GM12878 (cell line): ENCODE measurements around the gene NFKBIB. TPM values are rescaled to one million over a fixed set of nuclear protein-coding genes. Genes with fewer than 3 reads are reported as not detected.

Experiments used
- ATAC-seq: fragments of 200-7000 bp; cut with Tn5 transposase; 3 replicates; pipeline ENCODE4 v1.9.1; 2020; ENCODE audit warnings: mild to moderate bottlenecking, moderate library complexity
- BruUV-seq: library from RNA; stranded (reverse); fragments of 400-500 nt; replicated peaks from 2 replicates; lab custom pipeline; 2021; lab: Mats Ljungman, UMichigan
- CTCF ChIA-PET: fragments of 300-600 bp; sonication (Branson Sonifier 250); formaldehyde crosslinking; extraction: SDS; loops from one replicate; lab custom pipeline; 2021; ENCODE audit warnings: inconsistent platforms; lab: Yijun Ruan, JAX
- POLR2A ChIA-PET: fragments of 350-600 bp; formaldehyde crosslinking; extraction: SDS; loops from one replicate; lab custom pipeline; 2021; ENCODE audit warnings: inconsistent platforms; lab: Charles Lee
- RAD21 ChIA-PET: fragments of 300-600 bp; sonication (Branson Sonifier 250); formaldehyde crosslinking; loops from one replicate; lab custom pipeline; 2023; ENCODE audit warnings: antibody characterized with exemption; ENCODE audit not compliant: unreplicated experiment; lab: Charles Lee
- SMC1A ChIA-PET: fragments of 300-600 bp; sonication (Branson Sonifier 250); formaldehyde crosslinking; loops from one replicate; lab custom pipeline; 2023; ENCODE audit not compliant: unreplicated experiment, uncharacterized antibody; lab: Charles Lee
- DNase-seq: peaks from one replicate; pipeline ENCODE4 v3.0.0-alpha.2; 2011; ENCODE audit warnings: low read depth, low spot score
- FAIRE-seq: peaks from 3 replicates; lab custom pipeline; 2011; peaks lifted over from hg19 to GRCh38; lab: Jason Lieb, UNC
- H2AFZ ChIP-seq: 2 replicates; pipeline ENCODE4 v1.6.0; 2011; ENCODE audit warnings: low read depth, low read length, control low read depth; ENCODE audit not compliant: control insufficient read depth
- H3K27ac ChIP-seq: 2 replicates; pipeline ENCODE4 v1.5.1; 2011; ENCODE audit warnings: control low read depth; ENCODE audit not compliant: control insufficient read depth, insufficient read depth
- H3K27me3 ChIP-seq, 2 experiments: replicated peaks in 1 of 2; 2 replicates each; pipeline versions ENCODE4 v1.6.0 to v1.6.1; 2011; ENCODE audit warnings: low read length in 1 of 2; ENCODE audit not compliant: control insufficient read depth in 2 of 2, insufficient read depth in 2 of 2
- H3K36me3 ChIP-seq, 2 experiments: 2 replicates each; pipeline ENCODE4 v1.5.1; 2011; ENCODE audit warnings: low read length in 1 of 2; ENCODE audit not compliant: control insufficient read depth in 2 of 2, insufficient read depth in 2 of 2
- H3K4me1 ChIP-seq: 2 replicates; pipeline ENCODE4 v1.6.1; 2011; ENCODE audit warnings: mild to moderate bottlenecking, low read length, moderate library complexity, mixed read lengths; ENCODE audit not compliant: control insufficient read depth, insufficient read depth
- H3K4me2 ChIP-seq: 2 replicates; pipeline ENCODE4 v1.6.0; 2011; ENCODE audit warnings: control low read depth; ENCODE audit not compliant: control insufficient read depth, insufficient read depth
- H3K4me3 ChIP-seq: fragments of 200-600 bp; sonication (generic); 2 replicates; pipeline ENCODE4 v1.5.1; 2016
- H3K79me2 ChIP-seq: 2 replicates; pipeline ENCODE4 v1.6.0; 2011; ENCODE audit warnings: low read length; ENCODE audit not compliant: control insufficient read depth, insufficient read depth
- H3K9ac ChIP-seq: 2 replicates; pipeline ENCODE4 v1.8.0; 2011; ENCODE audit warnings: low read length, control low read depth, mixed read lengths; ENCODE audit not compliant: control insufficient read depth, insufficient read depth
- H3K9me3 ChIP-seq: replicated peaks from 3 replicates; pipeline ENCODE4 v1.5.1; 2011; ENCODE audit warnings: mild to moderate bottlenecking, low read length; ENCODE audit not compliant: control insufficient read depth, insufficient read depth
- H4K20me1 ChIP-seq: 2 replicates; pipeline ENCODE4 v1.6.0; 2011; ENCODE audit not compliant: control insufficient read depth, insufficient read depth
- BMI1 ChIP-seq: fragments of 450-650 bp; IDR thresholded peaks from 2 replicates; pipeline ENCODE4 v1.6.1; 2016; ENCODE audit warnings: mild to moderate bottlenecking, moderate library complexity, borderline replicate concordance
- CEBPB ChIP-seq, 2 experiments: fragments of 150-350 bp in 1 of 2; IDR thresholded peaks; 2 replicates each; pipeline ENCODE4 v1.6.1; 2012 to 2014; ENCODE audit warnings: low read depth in 2 of 2, low read length in 2 of 2, borderline replicate concordance in 1 of 2, inconsistent platforms in 1 of 2
- CREB1 ChIP-seq: IDR thresholded peaks from 2 replicates; pipeline ENCODE4 v1.6.1; 2012; ENCODE audit warnings: low read depth, mild to moderate bottlenecking, inconsistent platforms
- E4F1 ChIP-seq: fragments of 450-650 bp; IDR thresholded peaks from 2 replicates; pipeline ENCODE4 v1.6.1; 2018; ENCODE audit warnings: borderline replicate concordance, mild to moderate bottlenecking; ENCODE audit not compliant: partially characterized antibody
- FOS ChIP-seq: IDR thresholded peaks from 3 replicates; pipeline ENCODE4 v1.6.1; 2011; ENCODE audit warnings: borderline replicate concordance; ENCODE audit not compliant: insufficient read length; ENCODE audit errors: extremely low read depth
- HDAC2 ChIP-seq: fragments of 200-600 bp; sonication (generic); IDR thresholded peaks from 2 replicates; pipeline ENCODE4 v1.6.1; 2017
- JUNB ChIP-seq: IDR thresholded peaks from 2 replicates; pipeline ENCODE4 v1.6.1; 2016; ENCODE audit warnings: antibody characterized with exemption, mild to moderate bottlenecking
- LARP7 ChIP-seq: fragments of 450-650 bp; IDR thresholded peaks from 2 replicates; pipeline ENCODE4 v1.6.1; 2017; ENCODE audit warnings: mild to moderate bottlenecking
- MEF2A ChIP-seq: IDR thresholded peaks from 2 replicates; pipeline ENCODE4 v1.6.1; 2011; ENCODE audit warnings: low read depth, mild to moderate bottlenecking, low read length, moderate library complexity; ENCODE audit not compliant: insufficient read depth
- MXI1 ChIP-seq: fragments of 150-350 bp; IDR thresholded peaks from 2 replicates; pipeline ENCODE4 v1.6.1; 2011; ENCODE audit warnings: low read depth, mild to moderate bottlenecking, inconsistent platforms, low read length, improper control_type of control experiment
- MYC ChIP-seq: IDR thresholded peaks from 2 replicates; pipeline ENCODE4 v1.6.1; 2011; ENCODE audit warnings: mild to moderate bottlenecking, low read length, moderate library complexity, inconsistent platforms; ENCODE audit not compliant: insufficient read depth, insufficient replicate concordance, insufficient read length, severe bottlenecking
- NFIC ChIP-seq: IDR thresholded peaks from 2 replicates; pipeline ENCODE4 v1.6.1; 2012; ENCODE audit warnings: low read depth, mild to moderate bottlenecking, inconsistent platforms, low read length, moderate library complexity
- RELA ChIP-seq: fragments of 450-650 bp; IDR thresholded peaks from 2 replicates; pipeline ENCODE4 v1.8.0; 2014; ENCODE audit warnings: borderline replicate concordance; ENCODE audit not compliant: partially characterized antibody
- SIN3A ChIP-seq: IDR thresholded peaks from 2 replicates; pipeline ENCODE4 v1.6.1; 2012; ENCODE audit warnings: low read depth, low read length, improper control_type of control experiment
- SP1 ChIP-seq: IDR thresholded peaks from one replicate; pipeline ENCODE4 v1.6.1; 2011; ENCODE audit warnings: low read depth, low read length
- SPI1 ChIP-seq: IDR thresholded peaks from 2 replicates; pipeline ENCODE4 v1.6.1; 2011; ENCODE audit warnings: low read depth, mild to moderate bottlenecking, low read length, moderate library complexity, borderline replicate concordance; ENCODE audit not compliant: insufficient read depth
- TBL1XR1 ChIP-seq: IDR thresholded peaks from 2 replicates; pipeline ENCODE4 v1.6.1; 2012; ENCODE audit warnings: low read depth, low read length, improper control_type of control experiment
- TCF3 ChIP-seq: IDR thresholded peaks from 2 replicates; pipeline ENCODE4 v1.6.1; 2012; ENCODE audit warnings: low read depth, mild to moderate bottlenecking, low read length, borderline replicate concordance; ENCODE audit not compliant: insufficient read depth
- YY1 ChIP-seq: IDR thresholded peaks from 2 replicates; pipeline ENCODE4 v1.6.1; 2011; ENCODE audit warnings: low read depth, mild to moderate bottlenecking, low read length
- ZNF217 ChIP-seq: fragments of 450-650 bp; IDR thresholded peaks from 2 replicates; pipeline ENCODE4 v1.6.1; 2017; ENCODE audit warnings: antibody characterized with exemption, mild to moderate bottlenecking
- WGBS: methylation state at CpG from one replicate; pipeline ENCODE4 v1.1.6; 2016; ENCODE audit warnings: low lambda C conversion rate; ENCODE audit not compliant: insufficient replicate concordance, insufficient coverage; ENCODE audit errors: missing lambda C conversion rate; 5-methylcytosine and 5-hydroxymethylcytosine counted together
- in situ Hi-C: fragments of 300-500 bp; cut with MboI; formaldehyde crosslinking; loops from 9 replicates; pipeline ENCODE4 v1.14.3; 2018; ENCODE audit warnings: mixed read lengths
- intact Hi-C: fragments of 100-400 bp; cut with micrococcal nuclease; formaldehyde crosslinking; loops from one replicate; pipeline ENCODE4 v1.14.2; 2022; ENCODE audit not compliant: unreplicated experiment
- polyA plus RNA-seq, 11 experiments: library from polyadenylated mRNA; depleted of rRNA in 4 of 11; unstranded in 6 of 11; stranded (reverse) in 5 of 11; fragments of >200 nt; fragmentation: Nextera tagmentation in 4 of 11; fragmentation: Illumina TruSeq in 1 of 11; extraction: Ambion mirVana in 4 of 11; extraction: Trizol in 1 of 11; gene quantifications; 1 replicate in 1 of 11; 2 replicates in 10 of 11; pipeline versions ENCODE4 v1.2.1 to v1.2.3, GENCODE V29; 2011 to 2016; ENCODE audit warnings: inconsistent platforms in 2 of 11, missing spikeins in 2 of 11, low read depth in 1 of 11
- total RNA-seq, 4 experiments: library from RNA; depleted of rRNA in 3 of 4; stranded (reverse); fragments of >200 nt in 3 of 4; fragmentation: Illumina TruSeq in 1 of 4; extraction: Trizol in 1 of 4; gene quantifications; 2 replicates each; pipeline versions ENCODE4 v1.2.1 to v1.2.3, GENCODE V29; 2013 to 2021

Gene NFKBIB
- total and polyA plus RNA-seq, 10 of the 15 experiments (the other 5 are each of a cell fraction or from before 2014, with no cell fraction given) = 1.2 to 60.9 (median 31.0) TPM

- TF ChIP-seq LARP7 = no peak
- no peak for TF ChIP-seq HDAC2
- TF ChIP-seq SIN3A = no peak
- TF ChIP-seq E4F1 = no peak
Observed at GRCh38 chr19:38868551-38868950, 31.2 kb upstream of the NFKBIB start (continued).

- FAIRE-seq (no peak), ATAC-seq (peak; percentile 52), DNase-seq (no peak)
- BruUV-seq = no TSS peak
- CTCF ChIA-PET = interaction anchor here (0.8 to 2.5 kb wide), 19 partner anchors 9 to 495 kb away, joined by 3 to 17 read pairs (median 6); partner anchors contain the start of genes ECH1, FAM98C, MRPS12 and RINL
- Histone ChIP-seq H3K79me2 (no peaks in the 10 kb centered on the region), H3K27me3 (no peaks in the 10 kb centered on the region), H4K20me1 (no peaks in the 10 kb centered on the region), H3K36me3 (peaks cover 0 to 4% of the 10 kb centered on the region in 2 experiments; a peak in 1 of 4 replicates), H3K4me2 (peak overlapping the region; percentile 96), H3K4me3 (peak overlapping the region; percentile 52; the same call in 1 of the 2 replicates), H3K27ac (peak overlapping the region; percentile 46; the same call in 1 of the 2 replicates), H2AFZ (peak overlapping the region; percentile 77), H3K9ac (peak overlapping the region; percentile 48; the same call in 1 of the 2 replicates), H3K4me1 (peaks cover 31% of the 10 kb centered on the region), H3K9me3 (no peaks in the 10 kb centered on the region)
- RAD21 ChIA-PET = interaction anchor here (0.6 to 4.3 kb wide), 18 partner anchors 8 to 467 kb away, joined by 3 to 34 read pairs (median 6); partner anchors contain the start of genes ACTN4, ECH1, FAM98C and HNRNPL
- in situ Hi-C loops = loop anchor here (5.0 kb wide), 1 partner anchor 317 kb away; no protein-coding TSS in a partner anchor
- intact Hi-C loops = loop anchor here (5.0 kb wide), 1 partner anchor 63 kb away; the partner anchor contains the start of genes MRPS12 and SARS2
- WGBS = 33% methylated on average over 34 of the region's 34 CpGs
- POLR2A ChIA-PET = interaction anchor here (0.6 to 9.7 kb wide), 8 partner anchors 8 to 1221 kb away, joined by 3 to 144 read pairs (median 12); partner anchors contain the start of genes ECH1, NFKBIB, RINL and SIRT2
- SMC1A ChIA-PET = interaction anchor here (0.8 to 4.6 kb wide), 15 partner anchors 8 to 466 kb away, joined by 3 to 39 read pairs (median 4); partner anchors contain the start of genes ECH1, FAM98C and RINL
- no peak for TF ChIP-seq MEF2A
- TF ChIP-seq TCF3 = no peak
- TF ChIP-seq SP1 = no peak
- TF ChIP-seq TBL1XR1 = no peak
- TF ChIP-seq SPI1 = peak; percentile 25; the same call in 1 of the 2 replicates
- no peak for TF ChIP-seq YY1
- no peak for TF ChIP-seq BMI1
- TF ChIP-seq RELA = no peak
- no peak for TF ChIP-seq CEBPB (IDR thresholded peaks at IDR 0.05; ENCODE audit: borderline replicate concordance in 1 of 2, low read depth in 2 of 2, low read length in 2 of 2)
- TF ChIP-seq FOS = no peak
- TF ChIP-seq ZNF217 = no peak
- TF ChIP-seq JUNB = no peak
- no peak for TF ChIP-seq CREB1
- TF ChIP-seq MXI1 = no peak; the same call in none of the 2 replicates
- no peak for TF ChIP-seq MYC
- no peak for TF ChIP-seq NFIC
Observed at GRCh38 chr19:38869160-38869835, 30.5 kb upstream of the NFKBIB start.
